Measurements from ENCODE around the gene SLC16A3. TPM values are rescaled to one million over a fixed set of nuclear protein-coding genes. Genes with fewer than 3 reads are reported as not detected.
"Not testable (repeated sequence)": the region's sequence is repeated elsewhere in the genome, so short reads cannot be mapped to it uniquely, and the experiment has no call there.

The SLC16A3 gene
- polyA plus RNA-seq, 1 donor (not counting 4 experiments of a cell fraction or from before 2014, with no cell fraction given): 35.7 TPM

DNA sequence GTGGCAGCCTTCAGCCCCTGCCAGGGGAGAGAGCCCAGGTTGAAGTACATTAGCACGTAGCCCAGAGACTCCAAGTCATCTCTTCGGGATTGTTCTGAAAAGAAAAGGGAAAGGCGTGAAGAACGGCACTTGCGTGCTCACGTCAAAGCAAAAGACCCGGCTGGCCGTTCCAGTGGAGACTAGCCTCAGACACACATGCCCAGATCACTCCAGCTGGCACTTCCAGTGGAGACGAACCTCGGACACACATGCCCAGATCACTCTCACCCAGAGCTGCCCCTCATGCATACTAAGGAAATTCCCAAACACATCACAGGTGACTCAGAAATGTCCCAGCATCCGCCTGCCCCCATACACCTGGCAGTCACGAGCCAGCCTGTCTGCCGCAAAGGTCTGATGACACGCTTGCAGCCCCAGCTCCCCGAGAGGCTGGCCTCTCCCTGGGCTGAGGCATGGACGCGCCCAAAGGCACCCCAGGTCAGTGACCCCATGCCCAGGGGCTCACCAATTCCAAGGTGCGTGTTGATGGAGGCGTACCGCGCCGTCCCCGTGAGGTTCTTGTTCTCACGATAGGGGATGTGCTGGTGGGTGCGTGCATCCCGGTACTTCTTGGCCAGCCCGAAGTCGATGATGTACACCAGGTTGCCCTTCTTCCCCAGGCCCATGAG lies 23.8 kb downstream of the SLC16A3 start:
- FAIRE-seq (no peak), DNase-seq (ENCODE audit: low read depth, low spot score) (no peak)
- no peak overlapping the region for H3K4me3 ChIP-seq (ENCODE audit: control insufficient read depth in 2 of 3, extremely low read depth in 1 of 3, insufficient read depth in 2 of 3, low read depth in 1 of 3, low read length in 3 of 3)
- H3K9me3 ChIP-seq (ENCODE audit: control insufficient read depth, low read depth, low read length): no peaks in the 10 kb centered on the region
- peaks cover 61 to 68% of the 10 kb centered on the region in 2 experiments for H3K36me3 ChIP-seq (ENCODE audit: control insufficient read depth in 2 of 2, extremely low read depth in 1 of 2, insufficient read depth in 2 of 2, low read length in 2 of 2)
- dilution Hi-C loops (cut with MboI; ENCODE audit: extremely low pct_ligation_motif_present, low sequenced_read_pairs): no loop called here
- H3K27me3 ChIP-seq (ENCODE audit: control insufficient read depth, extremely low read depth, insufficient read depth, low read length): no peaks in the 10 kb centered on the region
- H2AFZ ChIP-seq (ENCODE audit: control insufficient read depth, low read length): no peak overlapping the region
- no peaks in the 10 kb centered on the region for H3K9me1 ChIP-seq (ENCODE audit: control insufficient read depth, extremely low read depth, insufficient read depth, low read length)
- no peak overlapping the region for H3K27ac ChIP-seq (ENCODE audit: control insufficient read depth, insufficient read depth, low read length)
- peaks cover 34% of the 10 kb centered on the region for H4K20me1 ChIP-seq (ENCODE audit: control insufficient read depth, extremely low read depth, insufficient read depth, low read length)
- TF ChIP-seq CTCF (optimal IDR thresholded peaks at IDR 0.05 in 1 of 3, IDR thresholded peaks at IDR 0.05 in 1 of 3, conservative IDR thresholded peaks at IDR 0.05 in 1 of 3; ENCODE audit: extremely low read depth in 1 of 3, insufficient read depth in 2 of 3, low read length in 3 of 3): no peak
- no peak for TF ChIP-seq EZH2 (IDR thresholded peaks at IDR 0.05; ENCODE audit: low read length)
- peaks cover 71% of the 10 kb centered on the region for H3K79me2 ChIP-seq (ENCODE audit: control insufficient read depth, insufficient read depth, low read length)
- no peak overlapping the region for H3K9ac ChIP-seq (ENCODE audit: control insufficient read depth, extremely low read depth, insufficient read depth, low read length)
- peaks cover 7% of the 10 kb centered on the region for H3K4me1 ChIP-seq (ENCODE audit: control insufficient read depth, extremely low read depth, insufficient read depth, low read length)
- H3K4me2 ChIP-seq (ENCODE audit: control insufficient read depth, extremely low read depth, insufficient read depth, low read depth, low read length): no peak overlapping the region

DNA sequence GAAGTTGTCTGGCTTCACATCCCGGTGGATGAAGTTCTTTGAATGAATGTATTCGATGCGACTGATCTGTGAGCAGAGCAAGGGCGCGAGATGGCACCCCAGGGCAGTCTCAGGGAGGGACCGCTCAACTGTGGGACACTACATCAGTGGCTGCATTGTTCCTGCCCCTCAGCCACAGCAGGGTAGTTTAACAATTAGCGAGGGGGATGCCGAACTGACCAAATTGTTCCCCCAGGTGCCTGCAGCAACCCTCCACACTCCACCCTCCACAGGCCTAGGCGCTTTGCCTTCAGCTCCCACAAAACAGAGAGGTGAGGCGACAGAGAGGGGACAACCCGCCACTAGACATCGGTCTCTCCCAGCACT lies 24.3 kb downstream of the SLC16A3 start:
- dilution Hi-C loops (cut with MboI; ENCODE audit: extremely low pct_ligation_motif_present, low sequenced_read_pairs): no loop called here
- Histone ChIP-seq H3K36me3 (ENCODE audit: control insufficient read depth in 2 of 2, extremely low read depth in 1 of 2, insufficient read depth in 2 of 2, low read length in 2 of 2) (peaks cover 58 to 66% of the 10 kb centered on the region in 2 experiments), H4K20me1 (ENCODE audit: control insufficient read depth, extremely low read depth, insufficient read depth, low read length) (peaks cover 31% of the 10 kb centered on the region), H3K79me2 (ENCODE audit: control insufficient read depth, insufficient read depth, low read length) (peaks cover 73% of the 10 kb centered on the region), H3K4me2 (ENCODE audit: control insufficient read depth, extremely low read depth, insufficient read depth, low read depth, low read length) (no peak overlapping the region), H3K4me3 (ENCODE audit: control insufficient read depth in 2 of 3, extremely low read depth in 1 of 3, insufficient read depth in 2 of 3, low read depth in 1 of 3, low read length in 3 of 3) (no peak overlapping the region), H2AFZ (ENCODE audit: control insufficient read depth, low read length) (no peak overlapping the region), H3K9ac (ENCODE audit: control insufficient read depth, extremely low read depth, insufficient read depth, low read length) (no peak overlapping the region), H3K9me3 (ENCODE audit: control insufficient read depth, low read depth, low read length) (no peaks in the 10 kb centered on the region), H3K27ac (ENCODE audit: control insufficient read depth, insufficient read depth, low read length) (no peak overlapping the region), H3K4me1 (ENCODE audit: control insufficient read depth, extremely low read depth, insufficient read depth, low read length) (peaks cover 2% of the 10 kb centered on the region), H3K9me1 (ENCODE audit: control insufficient read depth, extremely low read depth, insufficient read depth, low read length) (no peaks in the 10 kb centered on the region), H3K27me3 (ENCODE audit: control insufficient read depth, extremely low read depth, insufficient read depth, low read length) (no peaks in the 10 kb centered on the region)
- TF ChIP-seq CTCF (optimal IDR thresholded peaks at IDR 0.05 in 1 of 3, IDR thresholded peaks at IDR 0.05 in 1 of 3, conservative IDR thresholded peaks at IDR 0.05 in 1 of 3; ENCODE audit: extremely low read depth in 1 of 3, insufficient read depth in 2 of 3, low read length in 3 of 3): no peak
- TF ChIP-seq EZH2 (IDR thresholded peaks at IDR 0.05; ENCODE audit: low read length): no peak
- no peak for DNase-seq (ENCODE audit: low read depth, low spot score)
- FAIRE-seq: no peak

- dilution Hi-C loops (cut with MboI; ENCODE audit: extremely low pct_ligation_motif_present, low sequenced_read_pairs); H3K9ac ChIP-seq (ENCODE audit: control insufficient read depth, extremely low read depth, insufficient read depth, low read length); H2AFZ ChIP-seq (ENCODE audit: control insufficient read depth, low read length); FAIRE-seq; H3K9me3 ChIP-seq (ENCODE audit: control insufficient read depth, low read depth, low read length); H3K4me3 ChIP-seq (ENCODE audit: control insufficient read depth in 2 of 3, extremely low read depth in 1 of 3, insufficient read depth in 2 of 3, low read depth in 1 of 3, low read length in 3 of 3); H3K9me1 ChIP-seq (ENCODE audit: control insufficient read depth, extremely low read depth, insufficient read depth, low read length); H3K27ac ChIP-seq (ENCODE audit: control insufficient read depth, insufficient read depth, low read length); DNase-seq (ENCODE audit: low read depth, low spot score); H3K27me3 ChIP-seq (ENCODE audit: control insufficient read depth, extremely low read depth, insufficient read depth, low read length); H3K4me1 ChIP-seq (ENCODE audit: control insufficient read depth, extremely low read depth, insufficient read depth, low read length); H3K4me2 ChIP-seq (ENCODE audit: control insufficient read depth, extremely low read depth, insufficient read depth, low read depth, low read length): not testable (repeated sequence)
- Histone ChIP-seq H3K79me2 (ENCODE audit: control insufficient read depth, insufficient read depth, low read length) (peaks cover 79% of the 10 kb centered on the region), H3K36me3 (ENCODE audit: control insufficient read depth in 2 of 2, extremely low read depth in 1 of 2, insufficient read depth in 2 of 2, low read length in 2 of 2) (peaks cover 55 to 58% of the 10 kb centered on the region in 2 experiments), H4K20me1 (ENCODE audit: control insufficient read depth, extremely low read depth, insufficient read depth, low read length) (peaks cover 31% of the 10 kb centered on the region)
Observed at GRCh38 chr17:82254096-82254495, 25.3 kb downstream of the SLC16A3 start.

- Histone ChIP-seq H4K20me1 (ENCODE audit: control insufficient read depth, extremely low read depth, insufficient read depth, low read length) (peaks cover 31% of the 10 kb centered on the region), H3K79me2 (ENCODE audit: control insufficient read depth, insufficient read depth, low read length) (peaks cover 80% of the 10 kb centered on the region), H3K36me3 (ENCODE audit: control insufficient read depth in 2 of 2, extremely low read depth in 1 of 2, insufficient read depth in 2 of 2, low read length in 2 of 2) (peaks cover 56 to 58% of the 10 kb centered on the region in 2 experiments)
- H3K9me1 ChIP-seq (ENCODE audit: control insufficient read depth, extremely low read depth, insufficient read depth, low read length); dilution Hi-C loops (cut with MboI; ENCODE audit: extremely low pct_ligation_motif_present, low sequenced_read_pairs); H2AFZ ChIP-seq (ENCODE audit: control insufficient read depth, low read length); H3K4me3 ChIP-seq (ENCODE audit: control insufficient read depth in 2 of 3, extremely low read depth in 1 of 3, insufficient read depth in 2 of 3, low read depth in 1 of 3, low read length in 3 of 3); H3K9me3 ChIP-seq (ENCODE audit: control insufficient read depth, low read depth, low read length); DNase-seq (ENCODE audit: low read depth, low spot score); H3K4me1 ChIP-seq (ENCODE audit: control insufficient read depth, extremely low read depth, insufficient read depth, low read length); FAIRE-seq; H3K4me2 ChIP-seq (ENCODE audit: control insufficient read depth, extremely low read depth, insufficient read depth, low read depth, low read length); H3K9ac ChIP-seq (ENCODE audit: control insufficient read depth, extremely low read depth, insufficient read depth, low read length); H3K27ac ChIP-seq (ENCODE audit: control insufficient read depth, insufficient read depth, low read length); H3K27me3 ChIP-seq (ENCODE audit: control insufficient read depth, extremely low read depth, insufficient read depth, low read length): not testable (repeated sequence)
Observed at GRCh38 chr17:82254746-82255145, 25.9 kb downstream of the SLC16A3 start.

Measured in keratinocyte (primary cell).